GM12872 (cell line): ENCODE measurements around the gene CHD3.
A peak's percentile ranks its signal among the peaks of the same experiment; 100 is the strongest.

Source experiments
- TF ChIP-seq, protein P1 (sequence below): IDR thresholded peaks from 3 replicates; pipeline ENCODE4 v1.5.1; 2011; ENCODE audit warnings: low read depth, mild to moderate bottlenecking, low read length, moderate library complexity; ENCODE audit not compliant: insufficient read depth

CHD3 gene

DNA sequence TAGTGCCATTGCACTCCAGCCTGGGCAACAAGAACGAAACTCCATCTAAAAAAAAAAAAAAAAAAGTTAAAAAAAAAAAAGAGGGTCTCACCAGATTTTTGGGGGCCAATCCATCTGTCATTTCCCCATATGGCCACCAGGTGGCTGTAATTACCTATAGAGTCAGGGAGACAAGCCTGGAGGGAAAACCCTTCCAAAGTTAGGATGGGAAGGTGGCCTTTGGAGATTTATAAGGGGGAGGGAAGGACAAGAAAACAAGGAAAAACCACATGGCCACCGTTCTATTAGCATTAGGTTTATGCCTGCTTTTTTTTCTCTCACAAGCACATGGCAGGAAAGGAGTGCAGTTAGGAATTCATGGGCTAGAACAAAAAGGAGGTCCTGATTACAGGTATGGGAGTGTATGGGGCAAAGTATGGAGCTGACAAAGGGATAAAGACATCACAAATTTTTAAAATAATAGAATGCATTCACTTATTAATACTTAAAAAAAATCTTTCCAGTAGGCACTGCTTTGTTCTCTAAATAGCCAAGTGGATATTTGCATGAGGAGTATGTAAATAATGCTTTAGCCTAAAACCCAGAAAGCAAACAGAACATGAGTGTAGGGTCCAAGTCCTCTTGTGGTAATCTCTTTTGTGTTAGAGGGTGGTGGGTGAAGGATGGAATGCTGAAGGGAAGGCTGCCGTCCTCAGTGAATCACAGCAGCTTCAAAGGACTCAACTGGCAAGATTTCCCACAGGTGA, 25.7 kb upstream of the CHD3 start:
- TF ChIP-seq, protein P1, sequence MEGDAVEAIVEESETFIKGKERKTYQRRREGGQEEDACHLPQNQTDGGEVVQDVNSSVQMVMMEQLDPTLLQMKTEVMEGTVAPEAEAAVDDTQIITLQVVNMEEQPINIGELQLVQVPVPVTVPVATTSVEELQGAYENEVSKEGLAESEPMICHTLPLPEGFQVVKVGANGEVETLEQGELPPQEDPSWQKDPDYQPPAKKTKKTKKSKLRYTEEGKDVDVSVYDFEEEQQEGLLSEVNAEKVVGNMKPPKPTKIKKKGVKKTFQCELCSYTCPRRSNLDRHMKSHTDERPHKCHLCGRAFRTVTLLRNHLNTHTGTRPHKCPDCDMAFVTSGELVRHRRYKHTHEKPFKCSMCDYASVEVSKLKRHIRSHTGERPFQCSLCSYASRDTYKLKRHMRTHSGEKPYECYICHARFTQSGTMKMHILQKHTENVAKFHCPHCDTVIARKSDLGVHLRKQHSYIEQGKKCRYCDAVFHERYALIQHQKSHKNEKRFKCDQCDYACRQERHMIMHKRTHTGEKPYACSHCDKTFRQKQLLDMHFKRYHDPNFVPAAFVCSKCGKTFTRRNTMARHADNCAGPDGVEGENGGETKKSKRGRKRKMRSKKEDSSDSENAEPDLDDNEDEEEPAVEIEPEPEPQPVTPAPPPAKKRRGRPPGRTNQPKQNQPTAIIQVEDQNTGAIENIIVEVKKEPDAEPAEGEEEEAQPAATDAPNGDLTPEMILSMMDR: peak; percentile 70

DNA sequence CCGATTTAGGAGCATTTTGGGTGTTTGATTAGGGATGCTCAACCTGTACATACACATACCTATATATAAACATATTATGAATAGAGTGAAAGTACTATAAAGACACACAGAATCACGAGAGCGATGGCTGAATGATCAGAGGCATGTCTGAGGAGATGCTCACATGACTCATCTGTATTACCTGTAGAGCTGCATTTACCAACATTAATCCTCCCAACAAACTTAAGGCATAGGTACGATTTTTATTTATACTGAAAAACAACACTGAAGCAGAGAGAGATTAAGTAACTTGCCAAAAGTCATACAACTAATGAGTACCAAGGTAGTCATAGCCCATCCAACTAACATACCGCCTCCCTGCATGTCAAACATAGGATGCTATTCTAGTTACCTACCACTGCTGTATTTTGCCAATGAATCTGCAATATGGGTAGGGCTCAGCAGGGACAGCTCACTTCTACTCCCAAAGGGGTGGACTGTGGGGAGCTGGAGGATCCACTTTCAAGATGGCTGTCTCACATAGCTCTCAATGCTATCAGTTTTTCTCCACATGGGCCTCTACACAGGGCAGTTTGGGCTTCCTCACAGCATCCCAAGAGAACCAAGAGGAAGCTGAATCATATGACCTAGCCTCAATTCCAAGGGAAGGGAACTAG, 23.5 kb upstream of the CHD3 start:
- TF ChIP-seq, protein P1: no peak

DNA sequence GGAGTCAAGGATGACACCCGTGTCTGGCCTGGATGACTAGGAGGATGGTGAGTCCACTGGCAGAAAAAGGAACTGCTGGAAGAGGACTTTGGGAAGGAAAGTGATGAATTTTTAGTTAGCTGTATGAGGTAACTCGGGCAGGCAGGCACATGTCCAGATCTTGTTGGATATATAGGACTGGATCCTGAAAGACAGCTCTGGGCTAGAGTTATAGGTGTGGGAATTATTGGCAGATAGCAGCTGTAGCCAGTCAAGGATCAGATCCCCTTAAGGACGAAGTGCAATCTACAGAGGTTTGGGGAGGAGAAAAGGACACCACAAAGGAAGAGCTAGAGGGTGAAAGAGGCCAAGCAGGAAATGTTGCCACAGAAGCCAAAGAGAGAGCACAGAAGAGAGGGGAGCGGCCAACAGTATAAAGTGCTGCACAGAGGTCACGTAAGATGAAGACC, 20.7 kb upstream of the CHD3 start:
- TF ChIP-seq, protein P1: no peak

DNA sequence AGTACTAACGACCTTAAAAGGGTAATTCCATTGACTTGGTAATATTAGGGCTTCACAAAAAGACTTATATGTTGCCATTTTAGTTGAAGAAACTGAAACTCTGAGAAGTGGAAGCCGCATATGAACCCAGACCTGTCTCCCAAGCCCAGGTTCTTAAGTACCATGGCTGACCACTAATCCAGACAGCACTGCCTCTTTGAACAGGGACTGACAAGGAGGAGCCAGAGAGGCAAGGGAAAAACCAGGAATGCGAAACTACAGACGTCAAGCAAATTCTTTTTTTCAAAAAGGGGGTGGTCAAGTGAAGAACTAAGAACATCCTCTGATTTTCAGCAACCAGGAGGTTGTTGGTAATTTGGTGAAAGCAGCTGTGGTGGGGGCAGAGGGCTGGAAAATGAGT, 15.5 kb upstream of the CHD3 start:
- TF ChIP-seq, protein P1: no peak

DNA sequence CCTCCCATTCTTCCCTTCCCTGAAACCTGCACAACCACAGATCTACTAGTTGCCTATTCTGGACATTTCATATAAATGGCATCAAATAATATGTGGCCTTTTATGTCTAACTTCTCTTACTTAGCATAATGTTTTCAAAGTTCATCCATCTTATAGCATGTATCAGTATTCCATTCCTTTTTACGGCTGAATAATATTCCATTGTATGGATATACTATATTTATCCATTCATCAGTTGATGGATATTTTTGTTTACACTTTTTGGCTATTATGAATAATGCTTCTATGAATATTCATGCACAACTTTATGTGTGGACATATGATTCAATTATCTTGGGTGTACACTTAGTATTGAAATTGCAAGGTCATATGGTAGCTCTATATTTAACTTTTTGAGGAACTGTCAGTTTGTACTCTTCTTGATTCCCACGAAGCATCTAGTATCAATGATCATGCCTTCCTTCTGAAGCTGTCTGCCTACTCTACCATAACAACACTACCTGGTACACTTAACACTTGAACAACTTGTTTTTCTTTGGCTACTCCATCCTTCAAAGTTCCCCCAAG, 12.7 kb upstream of the CHD3 start:
- TF ChIP-seq, protein P1: no peak

- TF ChIP-seq, protein P1: no peak
Observed at GRCh38 chr17:7878234-7878633, 10.4 kb upstream of the CHD3 start.

DNA sequence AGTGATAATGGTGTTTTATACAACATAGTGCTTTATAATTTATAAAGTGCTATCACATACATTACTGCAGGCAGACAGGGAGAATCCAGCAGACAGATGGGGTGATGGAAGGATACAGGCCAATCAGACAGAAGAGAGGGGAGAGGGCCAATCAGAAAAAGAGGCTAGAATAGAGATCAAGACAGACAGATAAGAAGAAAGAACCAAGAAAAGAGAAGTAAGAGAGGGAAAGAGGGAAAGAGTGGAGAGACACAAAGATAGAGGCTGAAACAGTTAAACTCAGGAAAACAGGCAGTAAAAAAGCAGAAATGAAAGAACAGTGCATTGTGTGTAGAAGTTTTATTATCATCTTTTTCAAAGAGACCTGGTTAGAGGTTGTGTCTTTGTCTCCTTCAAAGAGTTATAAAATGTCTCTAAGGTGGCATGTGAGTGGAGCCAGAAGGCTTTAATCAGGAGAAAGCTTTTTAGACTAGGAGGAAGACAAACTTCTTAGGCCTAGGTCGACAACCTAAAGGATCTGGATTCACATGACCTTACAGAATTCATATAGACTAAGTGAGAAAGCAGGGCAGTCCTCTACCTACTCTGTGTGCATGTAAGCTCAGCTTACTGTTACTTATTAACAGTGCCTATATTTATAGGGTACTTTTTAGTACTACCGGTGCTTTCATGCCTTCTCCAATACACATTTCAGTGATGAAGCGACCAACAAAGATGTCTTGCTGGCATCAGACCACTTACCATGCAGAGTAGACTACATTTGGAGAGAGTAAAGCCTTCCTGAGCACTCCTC, 8.3 kb upstream of the CHD3 start:
- TF ChIP-seq, protein P1: no peak
